IMR-90 (cell line): ENCODE results near the gene STOML2. TPM values are rescaled to one million over a fixed set of nuclear protein-coding genes. Genes with fewer than 3 reads are reported as not detected.

Experiments used
- ATAC-seq: fragments of 200-7000 bp; cut with Tn5 transposase; 2 replicates; pipeline ENCODE4 v1.9.1; 2020; ENCODE audit warnings: low read depth, mild to moderate bottlenecking, moderate library complexity
- BruUV-seq: library from RNA; stranded (reverse); fragments of 400-500 nt; replicated peaks from 2 replicates; lab custom pipeline; 2021; lab: Mats Ljungman, UMichigan
- CTCF ChIA-PET: fragments of 300-600 bp; formaldehyde crosslinking; extraction: SDS; loops from one replicate; lab custom pipeline; 2021; ENCODE audit warnings: antibody characterized with exemption; lab: Yijun Ruan, JAX
- POLR2A ChIA-PET: fragments of 300-600 bp; sonication (Branson Sonifier 250); formaldehyde crosslinking; loops from one replicate; lab custom pipeline; 2022; ENCODE audit warnings: antibody characterized with exemption; ENCODE audit not compliant: unreplicated experiment; lab: Charles Lee
- DNase-seq: peaks from one replicate; pipeline ENCODE4 v3.0.0; 2013
- H2AFZ ChIP-seq: replicated peaks from 2 replicates; pipeline ENCODE3; 2013; ENCODE audit warnings: low read length, mild to moderate bottlenecking; ENCODE audit not compliant: poor library complexity
- H2AK5ac ChIP-seq: 2 replicates; pipeline ENCODE4 v1.6.1; 2013; ENCODE audit warnings: low read depth, low read length, inconsistent platforms
- H2AK9ac ChIP-seq: replicated peaks from 2 replicates; pipeline ENCODE3; 2013; ENCODE audit warnings: mild to moderate bottlenecking, low read depth, low read length, moderate library complexity; ENCODE audit not compliant: poor library complexity
- H2BK120ac ChIP-seq: 2 replicates; pipeline ENCODE4 v1.6.1; 2013; ENCODE audit warnings: low read depth, low read length, inconsistent platforms
- H2BK15ac ChIP-seq: 3 replicates; pipeline ENCODE4 v1.6.1; 2013; ENCODE audit warnings: low read depth, low read length, inconsistent platforms
- H2BK20ac ChIP-seq: 2 replicates; pipeline ENCODE4 v1.6.1; 2013; ENCODE audit warnings: low read depth, mild to moderate bottlenecking, inconsistent platforms, low read length, moderate library complexity
- H2BK5ac ChIP-seq: 2 replicates; pipeline ENCODE4 v1.6.1; 2013; ENCODE audit warnings: mild to moderate bottlenecking, low read depth, low read length, inconsistent platforms; ENCODE audit not compliant: poor library complexity, severe bottlenecking
- H3K14ac ChIP-seq: replicated peaks from 2 replicates; pipeline ENCODE4 v1.6.1; 2013; ENCODE audit warnings: low read depth, low read length, inconsistent platforms
- H3K18ac ChIP-seq: 2 replicates; pipeline ENCODE4 v1.6.1; 2013; ENCODE audit warnings: low read depth, low read length, control low read depth
- H3K23ac ChIP-seq: 2 replicates; pipeline ENCODE4 v1.6.1; 2013; ENCODE audit warnings: low read depth, low read length, inconsistent platforms
- H3K27ac ChIP-seq: 2 replicates; pipeline ENCODE4 v1.5.1; 2013; ENCODE audit warnings: mild to moderate bottlenecking, control low read depth, low read length; ENCODE audit not compliant: insufficient read depth
- H3K27me3 ChIP-seq: 2 replicates; pipeline ENCODE4 v1.6.1; 2013; ENCODE audit warnings: low read length; ENCODE audit not compliant: control insufficient read depth, insufficient read depth
- H3K36me3 ChIP-seq: 2 replicates; pipeline ENCODE4 v1.6.1; 2013; ENCODE audit warnings: low read length, mixed read lengths; ENCODE audit not compliant: control insufficient read depth, insufficient read depth
- H3K4ac ChIP-seq: 2 replicates; pipeline ENCODE4 v1.6.1; 2013; ENCODE audit warnings: low read depth, low read length, inconsistent platforms
- H3K4me1 ChIP-seq: 2 replicates; pipeline ENCODE4 v1.6.1; 2013; ENCODE audit warnings: low read length, mixed read lengths; ENCODE audit not compliant: control insufficient read depth, insufficient read depth
- H3K4me2 ChIP-seq: 2 replicates; pipeline ENCODE4 v1.6.1; 2013; ENCODE audit warnings: low read depth, mild to moderate bottlenecking, control low read depth, low read length, moderate library complexity
- H3K4me3 ChIP-seq: 2 replicates; pipeline ENCODE4 v1.5.1; 2013; ENCODE audit warnings: low read depth, mild to moderate bottlenecking, control low read depth, low read length, moderate library complexity; ENCODE audit not compliant: insufficient read depth
- H3K56ac ChIP-seq: 2 replicates; pipeline ENCODE4 v1.6.1; 2013; ENCODE audit warnings: low read length, inconsistent platforms; ENCODE audit not compliant: insufficient read depth; ENCODE audit errors: extremely low read depth
- H3K79me1 ChIP-seq, 2 experiments: 2 replicates each; pipeline ENCODE4 v1.6.1; 2013; ENCODE audit warnings: low read length in 2 of 2, inconsistent platforms in 1 of 2, low read depth in 1 of 2
- H3K9ac ChIP-seq: 2 replicates; pipeline ENCODE4 v1.6.1; 2013; ENCODE audit warnings: low read depth, low read length, control low read depth
- H3K9me1 ChIP-seq: 2 replicates; pipeline ENCODE4 v1.6.1; 2013; ENCODE audit warnings: low read length, inconsistent platforms; ENCODE audit not compliant: insufficient read depth
- H3K9me3 ChIP-seq: 2 replicates; pipeline ENCODE4 v1.6.1; 2013; ENCODE audit warnings: low read length; ENCODE audit not compliant: control insufficient read depth, insufficient read depth
- H4K20me1 ChIP-seq: 2 replicates; pipeline ENCODE4 v1.6.1; 2013; ENCODE audit warnings: low read length, inconsistent platforms; ENCODE audit not compliant: insufficient read depth
- H4K5ac ChIP-seq: 2 replicates; pipeline ENCODE4 v1.6.1; 2013; ENCODE audit warnings: mild to moderate bottlenecking, low read depth, low read length, control low read depth
- H4K8ac ChIP-seq, 2 experiments: 2 replicates each; pipeline ENCODE4 v1.6.1; 2013; ENCODE audit warnings: low read depth in 2 of 2, low read length in 2 of 2, control low read depth in 1 of 2, inconsistent platforms in 1 of 2
- H4K91ac ChIP-seq: 2 replicates; pipeline ENCODE4 v1.6.1; 2013; ENCODE audit warnings: low read depth, low read length, inconsistent platforms; ENCODE audit not compliant: insufficient read depth
- CEBPB ChIP-seq: IDR thresholded peaks from 2 replicates; pipeline ENCODE4 v1.6.1; 2012; ENCODE audit warnings: low read depth, low read length, improper control_type of control experiment
- CTCF ChIP-seq: conservative IDR thresholded peaks from 2 replicates; pipeline ENCODE4 v1.5.1; 2012; ENCODE audit warnings: mild to moderate bottlenecking, low read depth, low read length, improper control_type of control experiment
- FOS ChIP-seq: fragments of 150-350 bp; IDR thresholded peaks from 2 replicates; pipeline ENCODE4 v1.6.1; 2016; ENCODE audit warnings: low read depth, low read length
- MAZ ChIP-seq: IDR thresholded peaks from 2 replicates; pipeline ENCODE4 v1.6.1; 2012; ENCODE audit warnings: low read depth, mild to moderate bottlenecking, low read length, improper control_type of control experiment, moderate library complexity, borderline replicate concordance
- MXI1 ChIP-seq: IDR thresholded peaks from 2 replicates; pipeline ENCODE4 v1.6.1; 2012; ENCODE audit warnings: low read depth, mild to moderate bottlenecking, low read length, moderate library complexity, borderline replicate concordance
- NFE2L2 ChIP-seq: fragments of 150-350 bp; IDR thresholded peaks from 2 replicates; pipeline ENCODE4 v1.6.1; 2016; ENCODE audit warnings: low read depth, mild to moderate bottlenecking, low read length
- POLR2A ChIP-seq: IDR thresholded peaks from 2 replicates; pipeline ENCODE4 v1.6.1; 2012; ENCODE audit warnings: mild to moderate bottlenecking, low read depth, low read length
- RCOR1 ChIP-seq: IDR thresholded peaks from 2 replicates; pipeline ENCODE4 v1.6.1; 2012; ENCODE audit warnings: mild to moderate bottlenecking, low read length, improper control_type of control experiment; ENCODE audit not compliant: insufficient replicate concordance
- RFX5 ChIP-seq: IDR thresholded peaks from 2 replicates; pipeline ENCODE4 v1.8.0; 2012; ENCODE audit warnings: low read depth, mild to moderate bottlenecking, low read length, moderate library complexity
- SMC3 ChIP-seq: fragments of 150-350 bp; IDR thresholded peaks from 2 replicates; pipeline ENCODE4 v1.6.1; 2016; ENCODE audit warnings: low read depth, mild to moderate bottlenecking, antibody characterized with exemption, low read length, moderate library complexity
- WGBS, 2 experiments: methylation state at CpG; one replicate each; pipeline versions ENCODE4 v1.1.5 to v1.1.7; 2013; ENCODE audit warnings: missing lambda C conversion rate in 2 of 2; ENCODE audit not compliant: insufficient read length in 1 of 2; ENCODE audit errors: extremely low coverage in 2 of 2; 5-methylcytosine and 5-hydroxymethylcytosine counted together
- dilution Hi-C: fragments of 300-500 bp; cut with HindIII; formaldehyde crosslinking; loops from one replicate; pipeline ENCODE4 v1.14.3; 2018; ENCODE audit warnings: low sequenced_read_pairs; ENCODE audit not compliant: unreplicated experiment
- in situ Hi-C: fragments of 300-500 bp; cut with MboI; formaldehyde crosslinking; loops from 3 replicates; pipeline ENCODE4 v1.14.3; 2019; ENCODE audit warnings: low sequenced_read_pairs, inconsistent platforms, mixed read lengths
- intact Hi-C: fragments of 100-400 bp; cut with micrococcal nuclease; formaldehyde crosslinking; loops from 2 replicates; pipeline ENCODE4 v1.10.0; 2022
- polyA plus RNA-seq, 3 experiments: library from polyadenylated mRNA; depleted of rRNA; stranded (reverse); fragments of >200 nt; gene quantifications; 2 replicates each; pipeline ENCODE4 v1.2.3, GENCODE V29; 2012; ENCODE audit warnings: low replicate concordance in 1 of 3
- total RNA-seq: library from RNA; depleted of rRNA; stranded (reverse); fragments of >200 nt; gene quantifications from 2 replicates; pipeline ENCODE4 v1.2.3, GENCODE V29; 2012
- TF ChIP-seq, protein P1 (sequence below): fragments of 150-350 bp; IDR thresholded peaks from 2 replicates; pipeline ENCODE4 v1.6.1; 2016; ENCODE audit warnings: low read depth, mild to moderate bottlenecking, low read length, moderate library complexity, borderline replicate concordance

The STOML2 gene
- total and polyA plus RNA-seq, 2 of the 4 experiments (the other 2 are of a cell fraction) = 177 to 250 TPM

DNA sequence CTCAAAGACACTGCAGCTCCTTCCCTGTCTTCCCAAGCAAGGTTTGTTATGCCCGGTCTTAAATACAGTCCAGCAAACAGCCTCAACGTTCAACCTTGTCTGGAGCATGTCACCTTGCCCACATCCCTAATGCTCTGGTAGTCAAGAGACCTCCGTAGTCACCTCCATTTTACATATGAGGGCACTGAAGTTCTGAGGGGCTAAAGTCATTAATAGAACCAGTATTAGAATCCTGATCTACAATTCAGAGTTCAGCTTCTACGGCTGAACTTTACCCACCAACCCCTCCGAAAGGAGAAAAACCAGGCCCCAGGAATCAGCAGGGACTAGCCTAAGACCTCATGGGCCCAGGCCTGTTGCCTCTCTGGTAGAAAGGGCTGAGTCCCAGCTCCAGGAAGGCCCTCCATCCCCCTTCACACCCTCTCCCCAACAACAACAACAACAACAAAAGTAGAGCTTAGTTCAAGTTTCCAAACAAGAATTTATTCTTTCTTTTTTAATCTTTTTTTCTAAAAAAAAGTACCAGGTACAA lies 795 bp upstream of the STOML2 start:
- 0% methylated on average over 3 of the region's 5 CpGs; no CpG with 5 or more reads in 1 of the 2 experiments for WGBS, 2 experiments
- in situ Hi-C loops (no loop called here), dilution Hi-C loops (no loop called here), intact Hi-C loops (no loop called here)
- peaks cover 12% of the 10 kb centered on the region for H3K9me1 ChIP-seq
- no peak overlapping the region for H3K4me3 ChIP-seq
- H4K8ac ChIP-seq = peak overlapping the region; percentile 11 to 62; a peak in 2 of 4 replicates
- H4K91ac ChIP-seq = no peak overlapping the region
- H2BK20ac ChIP-seq = no peak overlapping the region
- ATAC-seq (no peak), DNase-seq (no peak)
- no peak overlapping the region; the same call in 1 of the 2 replicates for H2AK5ac ChIP-seq
- no peaks in the 10 kb centered on the region for H3K9me3 ChIP-seq
- ChIA-PET POLR2A (interaction anchor here (1.1 kb wide), 2 partner anchors 24 to 217 kb away, joined by 3 to 4 read pairs; partner anchors contain the start of gene FANCG), CTCF (interaction anchor here (1.1 kb wide), 1 partner anchor 10 kb away, joined by 3 read pairs; no protein-coding TSS in a partner anchor)
- peaks cover 54% of the 10 kb centered on the region for H3K36me3 ChIP-seq
- H3K56ac ChIP-seq = no peak overlapping the region
- no peaks in the 10 kb centered on the region for H3K27me3 ChIP-seq
- H3K23ac ChIP-seq = no peak overlapping the region
- H3K4me1 ChIP-seq = peaks cover 8% of the 10 kb centered on the region; the same call in 1 of the 2 replicates
- H4K5ac ChIP-seq = no peak overlapping the region
- no peak overlapping the region for H2BK5ac ChIP-seq
- H2AK9ac ChIP-seq = peak overlapping the region; percentile 34
- H4K20me1 ChIP-seq = no peaks in the 10 kb centered on the region
- H3K79me1 ChIP-seq = peaks cover 16 to 35% of the 10 kb centered on the region in 2 experiments
- TF ChIP-seq CEBPB = no peak
- TF ChIP-seq, protein P1, sequence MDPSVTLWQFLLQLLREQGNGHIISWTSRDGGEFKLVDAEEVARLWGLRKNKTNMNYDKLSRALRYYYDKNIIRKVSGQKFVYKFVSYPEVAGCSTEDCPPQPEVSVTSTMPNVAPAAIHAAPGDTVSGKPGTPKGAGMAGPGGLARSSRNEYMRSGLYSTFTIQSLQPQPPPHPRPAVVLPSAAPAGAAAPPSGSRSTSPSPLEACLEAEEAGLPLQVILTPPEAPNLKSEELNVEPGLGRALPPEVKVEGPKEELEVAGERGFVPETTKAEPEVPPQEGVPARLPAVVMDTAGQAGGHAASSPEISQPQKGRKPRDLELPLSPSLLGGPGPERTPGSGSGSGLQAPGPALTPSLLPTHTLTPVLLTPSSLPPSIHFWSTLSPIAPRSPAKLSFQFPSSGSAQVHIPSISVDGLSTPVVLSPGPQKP = no peak
- no peak for TF ChIP-seq NFE2L2
- no peak for TF ChIP-seq MXI1
- no peak for TF ChIP-seq RFX5
- no peak for TF ChIP-seq POLR2A
- TF ChIP-seq RCOR1 = no peak
- TF ChIP-seq MAZ = no peak
- TF ChIP-seq FOS = no peak
- no peak for TF ChIP-seq CTCF
- no peak for TF ChIP-seq SMC3
- no TSS peak for BruUV-seq
- peak overlapping the region; percentile 48; the same call in 1 of the 2 replicates for H3K9ac ChIP-seq
- H2AFZ ChIP-seq = peak overlapping the region; percentile 87
- no peak overlapping the region for H3K4ac ChIP-seq
- no peak overlapping the region for H3K18ac ChIP-seq
- peak overlapping the region; percentile 71 for H3K4me2 ChIP-seq
- no peak overlapping the region for H3K14ac ChIP-seq
- no peak overlapping the region for H2BK15ac ChIP-seq
- H3K27ac ChIP-seq = no peak overlapping the region
- no peak overlapping the region for H2BK120ac ChIP-seq
